Stimulated activated CD8-positive, alpha-beta memory T cell treated with anti-CD3 and anti-CD28 coated beads, Interleukin-7, amount 100 ng/mL, for 48 hours (primary cell): ENCODE results near the gene SEPTIN6.

Experiments used
- DNase-seq, 2 donors: peaks; one replicate each; pipeline ENCODE4 v3.0.0-alpha.2; 2020; ENCODE audit warnings: low read depth in 1 of 2; ENCODE audit errors: extremely low read depth in 1 of 2

Gene SEPTIN6

DNA sequence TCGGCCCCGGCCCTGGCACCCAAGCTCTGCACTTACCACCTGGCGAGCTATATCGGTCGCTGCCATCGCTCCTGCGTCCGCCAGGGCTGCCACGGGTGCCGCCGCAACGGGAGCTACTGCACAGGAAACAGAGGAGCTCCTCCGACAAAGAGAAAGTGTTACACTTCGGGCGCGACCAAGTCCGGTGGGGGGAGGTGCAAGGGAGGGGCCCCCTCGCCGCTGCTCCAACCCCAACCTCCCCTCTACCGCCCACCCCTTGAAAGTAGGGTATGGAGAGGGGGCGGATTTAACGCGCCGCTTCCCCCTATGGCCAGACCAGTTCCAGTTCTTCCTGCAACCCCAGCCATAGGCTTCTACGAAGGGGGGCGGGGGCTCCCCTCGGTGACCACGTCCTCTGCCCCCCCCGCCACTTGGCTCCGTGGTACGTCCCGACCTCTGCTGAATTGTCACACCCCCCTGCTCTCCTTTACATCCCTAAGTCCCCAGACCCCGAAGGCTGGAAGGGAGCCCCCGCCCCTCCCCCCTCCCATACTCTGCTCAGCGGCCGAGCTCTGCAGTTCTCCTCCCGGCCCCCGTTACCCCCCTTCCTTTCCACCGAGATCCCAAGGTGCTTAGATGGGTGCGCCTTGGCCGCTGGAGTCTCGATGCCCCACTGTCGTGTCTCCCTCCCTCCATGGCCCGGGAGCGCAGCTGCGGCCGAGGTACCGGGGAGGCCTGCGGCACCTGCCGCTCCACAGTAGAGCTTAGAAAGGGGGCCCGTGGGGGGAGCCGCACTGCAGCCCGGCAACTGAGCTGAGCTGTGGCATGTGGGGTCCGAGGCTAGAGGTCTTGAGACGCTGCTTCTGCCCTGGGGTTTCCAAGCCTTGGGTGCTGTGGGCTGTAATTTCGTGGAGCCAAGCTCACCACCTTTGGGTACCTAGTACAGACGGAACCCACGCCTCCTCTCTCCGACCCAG lies at the start of gene SEPTIN6:
TSS of gene SEPTIN6 (minus strand) at position 129 of the 956 bp plus-strand sequence. CDS start at position 66, 63 bp downstream.
- peak; percentile 69 to 76 for DNase-seq

DNA sequence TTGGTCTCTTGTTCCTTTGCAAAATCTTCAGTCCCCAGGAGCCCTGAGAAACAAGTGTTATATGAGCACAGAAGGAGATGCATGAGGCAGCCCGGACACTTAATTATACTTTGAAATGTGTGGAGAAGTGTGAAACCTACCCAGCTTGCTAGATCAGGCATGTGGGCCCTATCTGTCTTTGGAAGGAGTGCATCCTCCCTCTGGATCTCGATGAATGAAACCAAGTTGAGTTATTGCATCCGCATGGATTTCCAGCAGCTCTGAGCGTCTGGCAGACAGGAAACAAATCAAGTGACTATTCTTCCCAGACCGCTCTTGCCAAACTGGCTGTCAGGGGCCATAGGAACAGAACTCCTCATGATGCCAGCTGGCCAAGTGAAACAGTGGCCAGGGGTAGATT lies 45.8 kb upstream of the SEPTIN6 start:
- DNase-seq = no peak

GRCh38 chrX:119736206-119736764 lies 43.3 kb upstream of the SEPTIN6 start:
- DNase-seq = no peak

DNA sequence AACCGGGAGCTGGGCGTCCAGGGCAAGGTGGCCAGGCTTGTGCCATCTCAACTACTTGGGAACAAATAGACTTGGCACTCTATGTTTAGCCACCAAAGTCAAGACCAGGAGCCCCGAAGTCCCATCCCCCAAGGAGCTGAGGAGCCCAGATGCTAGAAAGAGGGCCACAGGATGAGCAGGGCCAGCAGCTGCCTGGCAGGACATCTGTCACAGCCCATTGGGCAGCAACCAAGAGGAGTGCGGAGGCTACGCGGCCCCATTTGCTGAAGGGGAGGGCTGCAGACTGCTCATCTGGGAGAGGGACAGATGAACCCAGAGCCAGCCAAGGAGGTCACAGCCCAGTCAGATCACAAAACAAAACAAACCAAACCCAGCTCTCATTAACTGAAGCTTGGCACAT lies 42.5 kb upstream of the SEPTIN6 start:
- DNase-seq = no peak

DNA sequence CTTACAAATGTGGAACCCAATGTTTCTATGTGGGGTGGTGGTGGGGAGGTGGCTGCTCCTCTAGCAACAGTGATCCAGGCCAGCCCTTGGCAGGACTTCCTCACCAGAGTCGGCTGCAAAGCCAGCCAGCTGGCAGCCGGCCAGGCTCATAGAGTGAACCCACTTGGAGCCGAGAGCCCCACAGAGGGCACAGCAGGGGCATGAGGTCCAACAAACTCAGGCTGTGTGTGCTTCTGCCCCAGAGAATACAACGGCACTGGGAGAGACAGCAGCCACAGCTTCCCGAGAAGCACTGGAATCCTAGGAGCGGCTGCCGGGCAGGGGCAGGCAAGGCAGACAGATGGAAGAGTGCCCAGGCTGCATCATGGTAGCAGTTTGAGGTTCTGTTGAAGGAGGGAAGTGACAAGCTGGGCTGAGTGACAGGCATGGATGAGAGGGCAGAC lies 42.0 kb upstream of the SEPTIN6 start:
- no peak for DNase-seq

- DNase-seq = no peak
These were observed 36.6 kb upstream of the SEPTIN6 start for GRCh38 chrX:119729408-119730201.

- DNase-seq = no peak
These were observed 35.5 kb upstream of the SEPTIN6 start for GRCh38 chrX:119728487-119728886.

DNA sequence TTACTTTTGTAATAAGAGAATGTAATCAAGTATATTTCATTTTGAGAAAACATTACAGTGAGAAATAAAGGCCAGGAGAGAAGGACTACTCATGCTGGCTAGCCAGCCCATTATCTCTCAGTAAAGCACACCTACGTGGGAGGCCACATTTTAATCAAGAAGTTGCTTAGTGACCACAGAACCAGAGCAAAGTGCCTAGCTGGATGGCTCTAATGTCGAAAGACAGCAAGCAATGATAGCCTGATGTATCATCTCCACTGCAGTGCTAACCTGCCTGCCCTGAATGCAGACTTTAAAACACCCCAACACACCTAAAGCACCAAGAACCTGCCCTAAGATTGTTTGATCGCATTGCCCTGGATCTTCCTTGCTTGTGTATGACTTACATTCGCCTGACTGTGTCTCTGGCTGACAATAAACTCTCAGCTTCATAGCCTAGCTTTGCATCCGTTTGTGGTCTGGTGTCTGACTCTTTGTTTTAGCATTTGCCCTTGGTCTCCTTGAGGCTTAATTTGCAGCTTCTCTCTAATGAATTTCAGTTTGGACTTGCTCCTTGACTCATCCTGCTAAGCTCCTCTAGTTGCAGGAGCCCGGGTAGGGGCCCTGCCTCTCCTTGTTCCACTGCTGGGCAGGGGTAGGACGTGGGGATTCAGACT lies 34.1 kb upstream of the SEPTIN6 start:
- DNase-seq = no peak

GRCh38 chrX:119721926-119722325 lies 29.0 kb upstream of the SEPTIN6 start:
- no peak for DNase-seq

- DNase-seq = no peak
These were observed 28.5 kb upstream of the SEPTIN6 start for GRCh38 chrX:119721487-119721886.

GRCh38 chrX:119709630-119710029 lies 16.7 kb upstream of the SEPTIN6 start:
- DNase-seq = no peak

- DNase-seq = no peak
These were observed 16.0 kb upstream of the SEPTIN6 start for GRCh38 chrX:119708936-119709335.

DNA sequence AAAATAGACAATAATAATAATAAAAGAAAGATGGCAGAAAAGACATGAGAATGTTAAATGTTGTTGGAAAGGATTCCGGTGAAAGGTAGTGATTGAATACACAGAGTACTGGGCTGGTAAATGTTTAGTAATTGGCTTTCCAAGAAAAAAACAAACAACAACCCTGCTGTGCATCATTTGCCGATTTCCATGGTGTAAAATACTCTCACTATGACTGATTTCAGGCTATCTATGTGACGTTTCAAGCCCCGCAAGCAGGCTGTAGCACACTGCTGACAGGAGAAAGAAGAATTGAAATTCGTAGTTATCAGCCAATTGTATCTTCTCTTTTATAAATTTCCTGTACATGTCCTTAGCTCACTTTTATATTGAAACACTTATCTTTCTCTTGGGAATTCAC lies 13.6 kb upstream of the SEPTIN6 start:
- no peak for DNase-seq

DNA sequence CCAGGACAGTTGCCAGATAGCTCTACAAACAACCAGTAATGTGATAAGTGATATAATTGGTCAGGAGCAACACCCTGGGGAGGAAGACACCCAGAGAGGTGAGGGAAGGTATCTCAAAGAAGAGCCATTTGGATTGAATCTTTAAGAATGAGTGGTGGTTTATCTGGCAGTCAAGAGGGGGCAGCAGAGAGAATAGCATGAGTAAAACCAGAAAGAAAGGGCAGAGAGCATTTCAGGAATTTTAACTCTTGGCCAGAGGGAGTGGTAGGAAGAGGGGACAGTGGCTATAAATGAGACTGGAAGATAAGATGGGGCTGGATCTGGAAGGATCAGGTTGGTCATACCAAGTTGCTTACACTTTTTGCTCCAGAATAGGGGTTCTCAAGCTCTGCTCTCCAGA lies 5.9 kb upstream of the SEPTIN6 start:
- DNase-seq = no peak

- DNase-seq = no peak
These were observed 3.4 kb upstream of the SEPTIN6 start for GRCh38 chrX:119696251-119696890.

DNA sequence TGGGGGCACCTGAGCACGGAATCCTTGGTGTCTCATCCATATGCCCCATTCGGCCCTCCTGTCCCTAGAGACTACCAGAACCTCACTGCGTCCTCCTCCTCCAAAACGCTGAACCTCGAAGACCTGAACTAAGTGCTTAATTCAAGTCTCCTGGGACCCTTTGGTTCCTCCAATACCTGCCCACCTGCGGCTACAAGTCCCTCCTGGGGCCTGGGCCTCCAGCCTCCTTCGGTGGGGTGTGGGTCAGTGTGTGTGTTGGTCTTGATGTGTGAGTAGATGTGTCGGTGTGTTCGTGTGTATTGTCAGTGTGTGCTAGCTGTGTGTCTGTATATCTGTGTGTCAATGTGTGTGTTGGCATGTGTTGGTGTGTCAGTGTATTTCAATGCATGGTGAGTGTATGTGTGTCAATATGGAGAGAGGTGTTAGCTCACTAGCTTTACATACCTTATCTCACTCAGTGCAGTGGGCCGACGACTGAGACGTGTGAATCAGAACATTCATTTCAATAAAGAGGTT lies 2.6 kb upstream of the SEPTIN6 start:
- DNase-seq = no peak

DNA sequence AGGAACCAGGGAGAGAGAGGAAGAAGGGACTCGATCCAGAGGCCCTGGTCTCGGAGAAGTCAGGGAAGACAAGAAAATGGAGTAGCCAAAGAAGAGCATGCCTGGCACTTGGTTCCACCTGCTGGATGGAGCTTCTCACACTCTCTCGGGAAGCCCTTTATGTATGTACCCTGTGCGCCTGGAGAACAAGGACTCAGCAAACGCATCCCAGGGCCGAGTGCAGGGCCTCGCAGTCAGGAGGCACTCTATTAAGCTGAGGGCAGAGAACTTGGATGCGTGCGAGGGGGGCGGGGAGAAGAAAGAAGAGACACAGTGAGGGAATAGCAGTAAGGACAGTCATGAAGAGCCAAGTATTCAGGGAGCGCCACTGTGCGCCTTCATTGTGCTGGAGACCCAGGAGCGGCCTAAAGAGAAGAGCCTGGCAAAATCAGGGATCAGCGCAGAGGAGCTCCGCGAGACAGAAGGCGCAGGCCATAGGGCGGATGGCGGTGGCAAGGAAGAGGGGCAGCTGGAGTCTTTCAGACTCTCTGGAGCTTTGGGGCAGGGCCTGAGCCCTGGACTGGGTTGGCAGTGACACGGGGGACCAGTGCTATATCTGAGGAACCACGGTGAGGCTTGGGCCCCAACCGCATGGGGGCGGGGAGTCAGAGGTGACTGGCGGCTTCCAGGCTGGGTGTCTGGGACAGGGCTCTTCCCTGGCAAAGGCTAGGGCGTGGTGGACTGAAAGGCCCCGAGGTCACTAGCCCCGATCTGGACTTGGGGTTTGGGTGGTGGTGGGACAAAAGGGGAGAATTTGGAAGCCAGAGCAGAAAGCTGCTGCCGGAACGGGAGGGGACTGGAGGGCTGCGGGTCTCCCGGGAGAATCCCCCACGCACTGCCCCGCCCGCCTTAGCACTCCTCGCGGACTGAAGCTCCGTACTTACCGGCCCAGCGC lies 1.9 kb upstream of the SEPTIN6 start:
- DNase-seq = no peak

DNA sequence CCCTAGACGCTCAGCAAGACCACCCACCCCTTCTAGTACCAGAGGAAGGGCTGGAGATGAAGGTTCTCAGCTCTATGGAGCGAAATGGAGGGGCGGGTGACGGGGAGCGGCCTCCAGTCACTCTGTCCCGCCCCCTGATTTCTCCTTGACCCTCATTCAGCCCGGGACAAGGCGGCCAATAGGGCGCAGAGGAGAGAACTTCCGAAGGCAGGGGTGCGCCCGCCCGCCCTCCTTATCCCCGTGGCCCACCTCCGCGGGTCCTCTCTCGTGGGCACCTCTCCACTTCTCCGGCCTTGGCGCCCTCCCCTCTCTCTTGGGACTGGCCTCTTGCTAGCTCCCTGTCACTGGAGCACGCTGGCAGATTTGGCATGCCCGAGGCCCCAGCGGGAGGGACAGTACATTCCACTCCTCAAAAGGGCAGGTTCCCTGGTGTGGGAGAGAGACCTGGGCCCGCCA lies 1.1 kb upstream of the SEPTIN6 start:
- DNase-seq = no peak
